GM23248 (cell line): ENCODE measurements around the gene NLGN4X.

ENCODE experiments used
- EZH2 ChIP-seq: fragments of 200-600 bp; sonication (generic); IDR thresholded peaks from 2 replicates; pipeline ENCODE4 v1.6.1; 2018; ENCODE audit warnings: antibody characterized with exemption, mild to moderate bottlenecking; ENCODE audit not compliant: insufficient read depth, poor library complexity, severe bottlenecking
- EZH2phosphoT487 ChIP-seq: fragments of 200-600 bp; sonication (generic); IDR thresholded peaks from 2 replicates; pipeline ENCODE4 v1.6.1; 2018; ENCODE audit warnings: antibody characterized with exemption, moderate library complexity, mild to moderate bottlenecking, low read depth; ENCODE audit not compliant: insufficient read depth

- TF ChIP-seq EZH2phosphoT487 (no peak), EZH2 (no peak)
Measured at GRCh38 chrX:6227453-6227835, 1.2 kb downstream of the NLGN4X start.
